Esophagus squamous epithelium (tissue), 5 donors: ENCODE data around the gene WDR76. TPM values are rescaled to one million over a fixed set of nuclear protein-coding genes. Genes with fewer than 3 reads are reported as not detected.
"Not testable (repeated sequence)": the region's sequence is repeated elsewhere in the genome, so short reads cannot be mapped to it uniquely, and the experiment has no call there.

Experiments
- DNase-seq: peaks from one replicate; lab custom pipeline; 2025; lab: John Stamatoyannopoulos, UW
- H3K27ac ChIP-seq, 4 donors: fragments of 200-600 bp; sonication (generic); one replicate each; pipeline ENCODE4 v1.5.1; 2016 to 2019; ENCODE audit warnings: mild to moderate bottlenecking in 1 of 4
- H3K27me3 ChIP-seq, 4 donors: fragments of 200-600 bp; sonication (generic); 1 replicate in 3 of 4; 2 replicates in 1 of 4; pipeline versions ENCODE4 v1.5.1 to v1.6.0; 2017 to 2021; ENCODE audit warnings: antibody characterized with exemption in 1 of 4
- H3K36me3 ChIP-seq, 3 donors: fragments of 200-600 bp; sonication (generic); one replicate each; pipeline ENCODE4 v1.5.1; 2016 to 2019
- H3K4me1 ChIP-seq, 3 donors: fragments of 200-600 bp; sonication (generic); one replicate each; pipeline ENCODE4 v1.5.1; 2017 to 2019
- H3K4me3 ChIP-seq, 4 donors: fragments of 200-600 bp; sonication (generic); 1 replicate in 3 of 4; 2 replicates in 1 of 4; pipeline ENCODE4 v1.5.1; 2016 to 2019; ENCODE audit warnings: mild to moderate bottlenecking in 2 of 4, moderate library complexity in 1 of 4
- H3K9me3 ChIP-seq, 3 donors: fragments of 200-600 bp; sonication (generic); one replicate each; pipeline ENCODE4 v1.5.1; 2016 to 2019
- POLR2A ChIP-seq, 4 donors: fragments of 450-650 bp; IDR thresholded peaks; one replicate each; pipeline ENCODE4 v1.6.1; 2017; ENCODE audit warnings: antibody characterized with exemption in 4 of 4, mild to moderate bottlenecking in 4 of 4, moderate library complexity in 3 of 4
- WGBS, 2 donors: methylation state at CpG; one replicate each; pipeline ENCODE4 v1.1.5; 2018; 5-methylcytosine and 5-hydroxymethylcytosine counted together
- intact Hi-C: fragments of 100-400 bp; cut with DNase I; formaldehyde crosslinking; loops from one replicate; pipeline ENCODE4 v1.15.0; 2022
- total RNA-seq, 4 donors: library from RNA; depleted of rRNA; stranded (reverse); fragments of >200 nt; gene quantifications; one replicate each; pipeline ENCODE4 v1.1.0, GENCODE V29; 2016
- TF ChIP-seq, protein P1 (sequence below), 6 experiments: fragments of 450-650 bp in 4 of 6; fragments of 200-600 bp in 2 of 6; sonication (generic) in 2 of 6; IDR thresholded peaks; one replicate each; pipeline ENCODE4 v1.5.1; 2016 to 2019; ENCODE audit warnings: antibody characterized with exemption in 6 of 6, mild to moderate bottlenecking in 4 of 6, moderate library complexity in 4 of 6
- donor health status: DM: yes; HTN: yes; CAD: no.

The WDR76 gene
- total RNA-seq, 4 donors from 2014 or later, result 4.6 to 15.8 (median 10.3) TPM

DNA sequence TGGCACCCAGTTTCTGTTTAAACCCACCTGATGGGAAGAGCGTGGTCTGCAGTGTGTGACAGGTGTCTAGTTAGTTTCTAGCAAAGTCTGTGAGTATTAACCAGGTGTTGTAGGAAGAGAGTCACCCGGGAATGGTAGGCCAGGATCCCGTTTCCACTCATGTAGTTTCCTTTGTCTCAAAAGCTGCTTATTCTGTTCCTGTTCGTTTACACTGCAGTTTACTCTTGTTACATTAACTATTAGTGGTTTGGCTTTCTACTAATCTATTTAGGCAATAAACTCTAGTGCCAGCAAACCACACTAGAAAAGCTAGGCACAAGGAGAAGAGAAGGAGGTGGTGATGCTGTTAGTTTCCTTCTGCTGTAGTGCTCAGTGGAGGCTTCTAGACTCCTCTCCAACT is 32.7 kb downstream of the WDR76 start:
- H3K36me3 ChIP-seq, result peaks cover 0 to 59% (median 0%) of the 10 kb centered on the region in 3 donors
- WGBS, 2 donors, result 77 to 78% methylated on average over 4 of the region's 4 CpGs
- no peak overlapping the region for H3K4me3 ChIP-seq
- TF ChIP-seq, protein P1, sequence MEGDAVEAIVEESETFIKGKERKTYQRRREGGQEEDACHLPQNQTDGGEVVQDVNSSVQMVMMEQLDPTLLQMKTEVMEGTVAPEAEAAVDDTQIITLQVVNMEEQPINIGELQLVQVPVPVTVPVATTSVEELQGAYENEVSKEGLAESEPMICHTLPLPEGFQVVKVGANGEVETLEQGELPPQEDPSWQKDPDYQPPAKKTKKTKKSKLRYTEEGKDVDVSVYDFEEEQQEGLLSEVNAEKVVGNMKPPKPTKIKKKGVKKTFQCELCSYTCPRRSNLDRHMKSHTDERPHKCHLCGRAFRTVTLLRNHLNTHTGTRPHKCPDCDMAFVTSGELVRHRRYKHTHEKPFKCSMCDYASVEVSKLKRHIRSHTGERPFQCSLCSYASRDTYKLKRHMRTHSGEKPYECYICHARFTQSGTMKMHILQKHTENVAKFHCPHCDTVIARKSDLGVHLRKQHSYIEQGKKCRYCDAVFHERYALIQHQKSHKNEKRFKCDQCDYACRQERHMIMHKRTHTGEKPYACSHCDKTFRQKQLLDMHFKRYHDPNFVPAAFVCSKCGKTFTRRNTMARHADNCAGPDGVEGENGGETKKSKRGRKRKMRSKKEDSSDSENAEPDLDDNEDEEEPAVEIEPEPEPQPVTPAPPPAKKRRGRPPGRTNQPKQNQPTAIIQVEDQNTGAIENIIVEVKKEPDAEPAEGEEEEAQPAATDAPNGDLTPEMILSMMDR (IDR thresholded peaks at IDR 0.05), result no peak
- no peak for TF ChIP-seq POLR2A (IDR thresholded peaks at IDR 0.05)
- DNase-seq, result no peak
- H3K9me3 ChIP-seq, result no peaks in the 10 kb centered on the region
- H3K27ac ChIP-seq, result no peak overlapping the region
- H3K27me3 ChIP-seq, result no peaks in the 10 kb centered on the region
- H3K4me1 ChIP-seq, result no peaks in the 10 kb centered on the region
- intact Hi-C loops, result no loop called here

DNA sequence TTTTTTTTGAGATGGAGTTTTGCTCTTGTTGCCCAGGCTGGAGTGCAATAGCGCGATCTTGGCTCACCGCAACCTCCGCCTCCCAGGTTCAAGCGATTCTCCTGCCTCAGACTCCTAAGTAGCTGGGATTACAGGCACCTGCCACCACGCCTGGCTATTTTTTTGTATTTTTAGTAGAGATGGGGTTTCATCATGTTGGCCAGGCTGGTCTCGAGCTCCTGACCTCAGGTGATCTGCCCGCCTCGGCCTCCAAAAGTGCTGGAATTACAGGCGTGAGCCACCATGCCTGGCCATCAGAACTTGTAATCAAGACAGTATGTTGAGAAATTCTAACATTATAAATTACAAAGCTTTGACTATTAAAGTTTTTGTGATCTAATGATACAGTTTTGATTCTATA is 39.8 kb downstream of the WDR76 start:
- H3K27ac ChIP-seq, H3K27me3 ChIP-seq, H3K4me3 ChIP-seq, intact Hi-C loops, DNase-seq, H3K9me3 ChIP-seq, H3K4me1 ChIP-seq: not testable (repeated sequence)
- H3K36me3 ChIP-seq, result peaks cover 0 to 30% (median 0%) of the 10 kb centered on the region in 3 donors
- whole genome bisulfite sequencing, 2 donors, result 88 to 93% methylated on average over 4 to 10 of the region's 10 CpGs

DNA sequence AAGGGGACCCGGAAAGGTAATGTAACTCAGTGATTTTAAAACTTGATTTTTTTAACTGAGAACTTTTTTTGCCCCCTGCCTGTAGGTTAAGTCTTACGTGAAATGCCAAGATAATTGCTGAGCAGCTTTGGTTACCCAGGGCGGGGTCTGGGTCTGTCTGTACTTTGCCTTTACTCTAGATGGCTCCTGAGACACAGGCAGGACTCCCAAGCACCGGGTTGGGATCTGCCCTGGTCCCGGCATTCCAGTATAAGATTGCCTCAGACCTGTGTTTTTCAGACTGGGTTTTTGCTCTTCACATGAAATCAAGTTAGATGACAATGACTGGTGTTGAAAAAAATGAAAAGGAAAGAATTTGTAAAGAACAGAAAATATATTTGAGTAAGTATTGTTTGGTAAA is 40.3 kb downstream of the WDR76 start:
- H3K4me1 ChIP-seq, result no peaks in the 10 kb centered on the region
- no peak for DNase-seq
- no peaks in the 10 kb centered on the region for H3K9me3 ChIP-seq
- 93 to 95% methylated on average over 5 of the region's 5 CpGs for WGBS, 2 donors
- no peak overlapping the region for H3K4me3 ChIP-seq
- TF ChIP-seq, protein P1 (IDR thresholded peaks at IDR 0.05), result no peak
- TF ChIP-seq POLR2A (IDR thresholded peaks at IDR 0.05), result no peak
- H3K27ac ChIP-seq, result no peak overlapping the region
- intact Hi-C loops, result no loop called here
- no peaks in the 10 kb centered on the region for H3K27me3 ChIP-seq
- H3K36me3 ChIP-seq, result peaks cover 0 to 30% (median 0%) of the 10 kb centered on the region in 3 donors

DNA sequence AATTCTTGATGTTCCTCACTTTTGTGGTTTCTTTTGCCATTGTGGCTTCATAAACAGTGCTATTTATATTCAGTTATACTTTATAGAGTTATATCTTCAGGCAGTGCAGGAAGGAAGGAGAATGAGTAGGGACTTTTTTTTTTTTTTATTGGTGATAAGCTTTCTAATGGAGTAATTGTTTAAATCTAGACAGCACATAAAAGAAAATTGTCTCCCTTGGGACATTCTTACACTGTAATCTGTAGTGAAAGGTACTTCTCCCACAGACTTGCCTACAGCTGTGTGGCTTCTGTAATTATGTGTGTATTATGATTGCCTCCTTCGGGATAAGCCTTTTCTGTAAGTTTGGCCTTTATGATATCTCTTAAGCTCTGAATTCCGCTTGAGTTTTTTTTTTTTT is 41.6 kb downstream of the WDR76 start:
- intact Hi-C loops, result no loop called here
- no peak overlapping the region for H3K27ac ChIP-seq
- no peak for DNase-seq
- no peaks in the 10 kb centered on the region for H3K4me1 ChIP-seq
- H3K4me3 ChIP-seq, result no peak overlapping the region
- TF ChIP-seq, protein P1 (IDR thresholded peaks at IDR 0.05), result no peak
- no peak for TF ChIP-seq POLR2A (IDR thresholded peaks at IDR 0.05)
- peaks cover 0 to 19% (median 0%) of the 10 kb centered on the region in 3 donors for H3K36me3 ChIP-seq
- no peaks in the 10 kb centered on the region for H3K9me3 ChIP-seq
- no peaks in the 10 kb centered on the region for H3K27me3 ChIP-seq
- 82 to 87% methylated on average over 2 of the region's 2 CpGs for WGBS, 2 donors

DNA sequence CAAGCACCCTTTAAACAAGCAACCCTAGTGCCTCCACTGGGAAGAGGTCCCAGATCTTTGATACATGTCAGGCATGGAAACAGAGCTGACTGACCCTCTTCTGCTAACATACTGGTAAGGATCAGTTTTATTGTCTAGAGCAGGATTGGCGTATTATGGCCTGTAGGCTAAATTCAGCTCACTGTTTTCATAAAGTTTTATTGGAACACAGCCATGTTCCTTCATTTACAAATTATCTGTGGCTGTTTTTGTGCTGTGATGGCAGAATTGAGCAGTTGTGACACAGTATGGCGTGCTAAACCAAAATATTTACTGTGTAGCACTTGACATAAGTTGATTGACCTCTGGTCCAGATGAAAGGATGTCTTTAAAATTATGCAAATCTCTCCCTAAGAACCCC is 45.0 kb downstream of the WDR76 start:
- H3K27ac ChIP-seq, result no peak overlapping the region
- peaks cover 0 to 9% (median 0%) of the 10 kb centered on the region in 3 donors for H3K36me3 ChIP-seq
- no peaks in the 10 kb centered on the region for H3K27me3 ChIP-seq
- WGBS, 2 donors, result 90 to 100% methylated on average over 2 of the region's 2 CpGs
- intact Hi-C loops, result no loop called here
- DNase-seq, result no peak
- no peak overlapping the region for H3K4me3 ChIP-seq
- H3K4me1 ChIP-seq, result no peaks in the 10 kb centered on the region
- TF ChIP-seq, protein P1 (IDR thresholded peaks at IDR 0.05), result no peak
- TF ChIP-seq POLR2A (IDR thresholded peaks at IDR 0.05), result no peak
- no peaks in the 10 kb centered on the region for H3K9me3 ChIP-seq
